Activated T-helper 1 cell treated with Interleukin-2 at 50 U/mL for 16 hours (primary cell): ENCODE data around the gene KRT2.

Experiments
- DNase-seq: peaks from one replicate; pipeline ENCODE4 v3.0.0-alpha.2; 2020; ENCODE audit warnings: low read depth

Gene KRT2

GRCh38 chr12:52651726-52652261 is at the start of gene KRT2:
TSS of gene KRT2 (minus strand) at chr12:52652211. CDS start at chr12:52652142, 69 bp downstream.
- no peak for DNase-seq

- no peak for DNase-seq
These were observed 49.3 kb upstream of the KRT2 start for GRCh38 chr12:52701281-52701680.

- no peak for DNase-seq
These were observed 47.9 kb upstream of the KRT2 start for GRCh38 chr12:52699960-52700359.

- no peak for DNase-seq
These were observed 47.4 kb upstream of the KRT2 start for GRCh38 chr12:52699373-52699772.

GRCh38 chr12:52698651-52699340 is 46.8 kb upstream of the KRT2 start:
- no peak for DNase-seq

GRCh38 chr12:52697058-52697582 is 45.1 kb upstream of the KRT2 start:
- DNase-seq, result no peak

GRCh38 chr12:52696588-52696987 is 44.6 kb upstream of the KRT2 start:
- DNase-seq, result no peak

- DNase-seq, result no peak
These were observed 43.0 kb upstream of the KRT2 start for GRCh38 chr12:52695039-52695438.

- no peak for DNase-seq
These were observed 42.1 kb upstream of the KRT2 start for GRCh38 chr12:52694151-52694550.

GRCh38 chr12:52693261-52693660 is 41.2 kb upstream of the KRT2 start:
- DNase-seq, result no peak

- DNase-seq, result no peak
These were observed 40.2 kb upstream of the KRT2 start for GRCh38 chr12:52692254-52692653.

GRCh38 chr12:52691841-52692150 is 39.8 kb upstream of the KRT2 start:
- DNase-seq, result no peak

GRCh38 chr12:52691076-52691840 is 39.2 kb upstream of the KRT2 start:
- DNase-seq, result peak; percentile 36

GRCh38 chr12:52690351-52691075 is 38.5 kb upstream of the KRT2 start:
- no peak for DNase-seq

- no peak for DNase-seq
These were observed 37.9 kb upstream of the KRT2 start for GRCh38 chr12:52689936-52690335.

- DNase-seq, result no peak
These were observed 37.2 kb upstream of the KRT2 start for GRCh38 chr12:52689239-52689638.

- no peak for DNase-seq
These were observed 36.5 kb upstream of the KRT2 start for GRCh38 chr12:52688481-52688880.

GRCh38 chr12:52687497-52688385 is 35.7 kb upstream of the KRT2 start:
- DNase-seq, result no peak

GRCh38 chr12:52686756-52687487 is 34.9 kb upstream of the KRT2 start:
- DNase-seq, result no peak

- no peak for DNase-seq
These were observed 34.1 kb upstream of the KRT2 start for GRCh38 chr12:52686063-52686462.

GRCh38 chr12:52685406-52685890 is 33.4 kb upstream of the KRT2 start:
- no peak for DNase-seq
